Endothelial cell of umbilical vein (primary cell): ENCODE results near the gene NEK4. TPM values are rescaled to one million over a fixed set of nuclear protein-coding genes. Genes with fewer than 3 reads are reported as not detected.

Experiments used
- BruUV-seq: library from RNA; stranded (reverse); fragments of 400-500 nt; replicated peaks from 2 replicates; lab custom pipeline; 2021; lab: Mats Ljungman, UMichigan
- CTCF ChIA-PET: fragments of 300-600, 350-600 bp; sonication (Branson Sonifier 250); formaldehyde crosslinking; loops from one replicate; lab custom pipeline; 2021; ENCODE audit warnings: antibody characterized with exemption, inconsistent platforms; lab: Charles Lee
- POLR2A ChIA-PET: fragments of 300-600, 350-600 bp; sonication (Branson Sonifier 250); formaldehyde crosslinking; loops from one replicate; lab custom pipeline; 2021; ENCODE audit warnings: antibody characterized with exemption, inconsistent platforms; lab: Charles Lee
- DNase-seq: peaks from one replicate; pipeline ENCODE4 v3.0.0-alpha.2; 2011; ENCODE audit warnings: low read depth, low spot score
- FAIRE-seq: peaks from 2 replicates; lab custom pipeline; 2011; peaks lifted over from hg19 to GRCh38; lab: Jason Lieb, UNC
- H2AFZ ChIP-seq: 2 replicates; pipeline ENCODE4 v1.6.0; 2012; ENCODE audit warnings: low read depth, low read length, control low read depth, inconsistent platforms
- H3K27ac ChIP-seq: 2 replicates; pipeline ENCODE4 v1.5.1; 2011; ENCODE audit warnings: low read depth, mild to moderate bottlenecking, control low read depth, low read length, moderate library complexity; ENCODE audit not compliant: insufficient read depth
- H3K27me3 ChIP-seq, 2 experiments: 2 replicates each; pipeline versions ENCODE4 v1.6.0 to v1.6.1; 2011; ENCODE audit warnings: low read length in 2 of 2, mixed read lengths in 1 of 2; ENCODE audit not compliant: control insufficient read depth in 2 of 2, insufficient read depth in 2 of 2
- H3K36me3 ChIP-seq, 2 experiments: 2 replicates in 1 of 2; 3 replicates in 1 of 2; pipeline ENCODE4 v1.5.1; 2011; ENCODE audit warnings: low read length in 2 of 2, mild to moderate bottlenecking in 1 of 2, moderate library complexity in 1 of 2; ENCODE audit not compliant: control insufficient read depth in 2 of 2, insufficient read depth in 2 of 2; ENCODE audit errors: extremely low read depth in 1 of 2
- H3K4me1 ChIP-seq: 3 replicates; pipeline ENCODE4 v1.5.1; 2011; ENCODE audit warnings: mild to moderate bottlenecking, low read length; ENCODE audit not compliant: control insufficient read depth, insufficient read depth; ENCODE audit errors: extremely low read depth
- H3K4me2 ChIP-seq: 2 replicates; pipeline ENCODE4 v1.6.1; 2011; ENCODE audit warnings: low read length, control low read depth, mixed read lengths; ENCODE audit not compliant: insufficient read depth
- H3K4me3 ChIP-seq, 3 experiments: fragments of 200-600 bp in 1 of 3; sonication (generic), shearing (Covaris generic) in 1 of 3; replicated peaks in 1 of 3; 2 replicates each; pipeline ENCODE4 v1.5.1; 2011 to 2016; ENCODE audit warnings: control low read depth in 3 of 3, low read length in 3 of 3, mild to moderate bottlenecking in 2 of 3, inconsistent platforms in 1 of 3, low read depth in 1 of 3, moderate library complexity in 1 of 3; ENCODE audit not compliant: insufficient read depth in 1 of 3
- H3K79me2 ChIP-seq: 2 replicates; pipeline ENCODE4 v1.6.0; 2012; ENCODE audit warnings: low read length, inconsistent platforms; ENCODE audit not compliant: control insufficient read depth, insufficient read depth
- H3K9ac ChIP-seq: replicated peaks from 2 replicates; pipeline ENCODE3; 2011; ENCODE audit warnings: low read length, control low read depth; ENCODE audit not compliant: insufficient read depth; ENCODE audit errors: extremely low read depth
- H3K9me1 ChIP-seq: replicated peaks from 3 replicates; pipeline ENCODE4 v1.6.0; 2011; ENCODE audit warnings: mild to moderate bottlenecking, low read length; ENCODE audit not compliant: control insufficient read depth, insufficient read depth; ENCODE audit errors: extremely low read depth
- H3K9me3 ChIP-seq: replicated peaks from 2 replicates; pipeline ENCODE4 v1.5.1; 2012; ENCODE audit warnings: low read length, inconsistent platforms; ENCODE audit not compliant: control insufficient read depth, insufficient read depth
- H4K20me1 ChIP-seq: replicated peaks from 2 replicates; pipeline ENCODE3; 2011; ENCODE audit warnings: mild to moderate bottlenecking, low read length; ENCODE audit not compliant: control insufficient read depth, insufficient read depth; ENCODE audit errors: extremely low read depth
- CTCF ChIP-seq, 2 donors: IDR thresholded peaks; 1 replicate in 1 of 2; 2 replicates in 1 of 2; pipeline ENCODE4 v1.5.1; 2011; ENCODE audit warnings: low read length in 2 of 2, mild to moderate bottlenecking in 2 of 2, moderate library complexity in 2 of 2, control low read depth in 1 of 2, inconsistent platforms in 1 of 2, low read depth in 1 of 2; ENCODE audit not compliant: insufficient read depth in 1 of 2; ENCODE audit errors: extremely low read depth in 1 of 2
- EZH2 ChIP-seq: IDR thresholded peaks from 2 replicates; pipeline ENCODE4 v1.6.1; 2012; ENCODE audit warnings: borderline replicate concordance, low read depth, mild to moderate bottlenecking, moderate library complexity, low read length, inconsistent platforms; ENCODE audit not compliant: severe bottlenecking
- FOS ChIP-seq: IDR thresholded peaks from 2 replicates; pipeline ENCODE4 v1.6.1; 2011; ENCODE audit warnings: mild to moderate bottlenecking, low read length, moderate library complexity, borderline replicate concordance; ENCODE audit not compliant: insufficient read depth
- GATA2 ChIP-seq: IDR thresholded peaks from 2 replicates; pipeline ENCODE4 v1.7.0; 2011; ENCODE audit warnings: low read depth, mild to moderate bottlenecking, moderate library complexity, mixed read lengths, low read length; ENCODE audit not compliant: insufficient read length, insufficient read depth
- JUN ChIP-seq: IDR thresholded peaks from 2 replicates; pipeline ENCODE4 v1.6.1; 2011; ENCODE audit warnings: borderline replicate concordance, low read depth; ENCODE audit not compliant: insufficient read length, insufficient read depth
- MAX ChIP-seq: IDR thresholded peaks from 2 replicates; pipeline ENCODE4 v1.6.1; 2011; ENCODE audit not compliant: insufficient read depth, insufficient read length
- MYC ChIP-seq: IDR thresholded peaks from one replicate; pipeline ENCODE4 v1.6.1; 2011; ENCODE audit warnings: mild to moderate bottlenecking, low read depth, low read length
- POLR2A ChIP-seq: IDR thresholded peaks from 2 replicates; pipeline ENCODE4 v1.6.1; 2012; ENCODE audit warnings: low read depth, mild to moderate bottlenecking, control low read depth, low read length
- POLR2AphosphoS5 ChIP-seq: IDR thresholded peaks from 2 replicates; pipeline ENCODE4 v1.6.1; 2012; ENCODE audit warnings: low read depth, mild to moderate bottlenecking, control low read depth, low read length, moderate library complexity; ENCODE audit not compliant: insufficient read depth
- dilution Hi-C: fragments of 300-500 bp; cut with MboI; formaldehyde crosslinking; loops from one replicate; pipeline ENCODE4 v1.15.0; 2019; ENCODE audit warnings: low sequenced_read_pairs; ENCODE audit not compliant: extremely low pct_ligation_motif_present
- intact Hi-C: fragments of 100-400 bp; cut with micrococcal nuclease; formaldehyde crosslinking; loops from one replicate; pipeline ENCODE4 v1.10.0; 2022
- polyA plus RNA-seq, 4 experiments: library from polyadenylated mRNA; depleted of rRNA in 3 of 4; stranded (reverse) in 3 of 4; unstranded in 1 of 4; fragments of >200 nt; gene quantifications; 2 replicates each; pipeline versions ENCODE4 v1.2.1 to v1.2.3, GENCODE V29; 2011 to 2012; ENCODE audit warnings: missing spikeins in 1 of 4
- total RNA-seq: library from RNA; stranded (reverse); gene quantifications from 2 replicates; pipeline ENCODE4 v1.2.3, GENCODE V29; 2021

The NEK4 gene
- total and polyA plus RNA-seq, 2 donors (not counting 3 experiments of a cell fraction or from before 2014, with no cell fraction given), result 4.4 to 20.8 TPM

- intact Hi-C loops, result loop anchor here (2.0 kb wide), 1 partner anchor 14 kb away; the partner anchor contains the start of gene PBRM1
- FAIRE-seq (peak; percentile 98), DNase-seq (peak; percentile 95)
- Histone ChIP-seq H2AFZ (no peak overlapping the region), H3K4me1 (peaks cover 21% of the 10 kb centered on the region), H4K20me1 (no peaks in the 10 kb centered on the region), H3K9me3 (no peaks in the 10 kb centered on the region), H3K27me3 (no peaks in the 10 kb centered on the region), H3K79me2 (peaks cover 27% of the 10 kb centered on the region), H3K4me3 (no peak overlapping the region), H3K9ac (peak overlapping the region; percentile 63), H3K4me2 (peak overlapping the region; percentile 51), H3K9me1 (no peaks in the 10 kb centered on the region), H3K36me3 (peaks cover 7 to 17% of the 10 kb centered on the region in 2 experiments), H3K27ac (peak overlapping the region; percentile 88)
- BruUV-seq, result TSS peak; percentile 67
- dilution Hi-C loops, result no loop called here
- CTCF ChIA-PET, result interaction anchor here (0.7 kb wide), 2 partner anchors 11 to 54 kb away, joined by 3 read pairs; no protein-coding TSS in a partner anchor
- TF ChIP-seq MYC, result no peak
- TF ChIP-seq EZH2, result no peak
- no peak for TF ChIP-seq GATA2
- TF ChIP-seq FOS, result peak; percentile 96
- peak; percentile 95 for TF ChIP-seq JUN
- no peak for TF ChIP-seq POLR2A
- peak; percentile 75 for TF ChIP-seq POLR2AphosphoS5
- TF ChIP-seq CTCF (IDR thresholded peaks at IDR 0.05; ENCODE audit: extremely low read depth in 1 of 2, insufficient read depth in 1 of 2, low read depth in 1 of 2, low read length in 2 of 2), result no peak
- TF ChIP-seq MAX, result no peak
- POLR2A ChIA-PET, result interaction anchor here (0.7 kb wide), 1 partner anchor 35 kb away, joined by 3 read pairs; the partner anchor contains the start of gene GLT8D1
Observed at GRCh38 chr3:52670621-52671521, 99.9 kb downstream of the NEK4 start.
